Measurements from ENCODE around the gene FBXW8.
A peak's percentile ranks its signal among the peaks of the same experiment; 100 is the strongest.

Gene FBXW8

DNA sequence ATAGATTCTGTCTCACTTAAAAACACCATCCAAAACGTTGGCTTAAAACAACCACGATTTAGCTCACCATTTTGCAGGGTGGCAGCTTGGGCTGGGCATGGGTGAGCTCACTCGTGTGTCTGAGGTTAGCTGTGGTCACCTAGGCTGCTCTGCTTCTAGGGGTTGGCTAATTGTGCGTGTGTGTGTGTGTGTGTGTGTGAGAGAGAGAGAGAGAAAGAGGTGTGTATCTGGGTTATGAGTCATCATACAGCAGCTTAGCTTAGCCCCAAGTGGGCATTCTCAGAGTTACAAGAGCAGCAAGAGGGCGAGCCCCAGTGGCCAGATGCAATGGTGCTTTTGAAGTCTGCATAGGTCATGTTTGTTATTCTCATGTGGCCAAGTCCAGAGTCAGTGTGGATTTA, 6.0 kb downstream of the FBXW8 start (continued):
- TF ChIP-seq, protein P1, sequence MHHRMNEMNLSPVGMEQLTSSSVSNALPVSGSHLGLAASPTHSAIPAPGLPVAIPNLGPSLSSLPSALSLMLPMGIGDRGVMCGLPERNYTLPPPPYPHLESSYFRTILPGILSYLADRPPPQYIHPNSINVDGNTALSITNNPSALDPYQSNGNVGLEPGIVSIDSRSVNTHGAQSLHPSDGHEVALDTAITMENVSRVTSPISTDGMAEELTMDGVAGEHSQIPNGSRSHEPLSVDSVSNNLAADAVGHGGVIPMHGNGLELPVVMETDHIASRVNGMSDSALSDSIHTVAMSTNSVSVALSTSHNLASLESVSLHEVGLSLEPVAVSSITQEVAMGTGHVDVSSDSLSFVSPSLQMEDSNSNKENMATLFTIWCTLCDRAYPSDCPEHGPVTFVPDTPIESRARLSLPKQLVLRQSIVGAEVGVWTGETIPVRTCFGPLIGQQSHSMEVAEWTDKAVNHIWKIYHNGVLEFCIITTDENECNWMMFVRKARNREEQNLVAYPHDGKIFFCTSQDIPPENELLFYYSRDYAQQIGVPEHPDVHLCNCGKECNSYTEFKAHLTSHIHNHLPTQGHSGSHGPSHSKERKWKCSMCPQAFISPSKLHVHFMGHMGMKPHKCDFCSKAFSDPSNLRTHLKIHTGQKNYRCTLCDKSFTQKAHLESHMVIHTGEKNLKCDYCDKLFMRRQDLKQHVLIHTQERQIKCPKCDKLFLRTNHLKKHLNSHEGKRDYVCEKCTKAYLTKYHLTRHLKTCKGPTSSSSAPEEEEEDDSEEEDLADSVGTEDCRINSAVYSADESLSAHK (tag by site-specific recombination; IDR thresholded peaks at IDR 0.05) = peak; percentile 65
- TF ChIP-seq ZNF324 (tag by site-specific recombination; IDR thresholded peaks at IDR 0.05) (peak; percentile 97), ZNF530 (tag by site-specific recombination; IDR thresholded peaks at IDR 0.05; ENCODE audit: low read depth) (no peak)

DNA sequence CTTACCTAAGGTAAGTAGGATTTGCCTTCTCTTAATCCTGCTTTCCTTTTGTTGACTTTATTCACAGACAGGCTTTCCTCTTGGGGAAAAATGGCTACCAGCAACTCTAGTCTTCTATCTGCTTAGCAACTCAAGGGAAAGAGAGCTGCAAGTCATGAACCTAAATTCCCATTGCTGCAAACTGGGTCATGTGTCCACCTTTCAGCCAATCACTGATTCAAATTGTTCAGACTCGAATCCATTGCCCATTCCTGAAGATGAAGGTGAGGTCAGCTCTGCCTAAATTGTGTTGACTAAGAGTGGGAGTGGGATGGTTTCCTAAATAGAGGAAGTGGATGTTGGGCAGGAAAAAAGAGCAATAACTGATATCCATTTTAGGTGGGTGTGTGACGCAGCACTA, 7.7 kb downstream of the FBXW8 start:
- H3K4me1 ChIP-seq (ENCODE audit: control insufficient read depth, insufficient read depth, low read length) = peaks cover 26% of the 10 kb centered on the region
- ChIA-PET CTCF (no interaction called here), POLR2A (no interaction called here)
- H3K9me3 ChIP-seq (ENCODE audit: control insufficient read depth, insufficient read depth, low read depth, low read length) = no peaks in the 10 kb centered on the region
- no peak overlapping the region for H3K4me3 ChIP-seq (ENCODE audit: low read depth, low read length)
- TF ChIP-seq EGR2 (tag by site-specific recombination; IDR thresholded peaks at IDR 0.05; ENCODE audit: low read depth) = peak; percentile 57; the same call in 1 of the 2 replicates
- peak; percentile 64 for TF ChIP-seq ZFHX2 (tag by site-specific recombination; conservative IDR thresholded peaks at IDR 0.05)
- TF ChIP-seq ZBTB20 (tag by site-specific recombination; IDR thresholded peaks at IDR 0.05) = no peak
- TF ChIP-seq, protein P2, sequence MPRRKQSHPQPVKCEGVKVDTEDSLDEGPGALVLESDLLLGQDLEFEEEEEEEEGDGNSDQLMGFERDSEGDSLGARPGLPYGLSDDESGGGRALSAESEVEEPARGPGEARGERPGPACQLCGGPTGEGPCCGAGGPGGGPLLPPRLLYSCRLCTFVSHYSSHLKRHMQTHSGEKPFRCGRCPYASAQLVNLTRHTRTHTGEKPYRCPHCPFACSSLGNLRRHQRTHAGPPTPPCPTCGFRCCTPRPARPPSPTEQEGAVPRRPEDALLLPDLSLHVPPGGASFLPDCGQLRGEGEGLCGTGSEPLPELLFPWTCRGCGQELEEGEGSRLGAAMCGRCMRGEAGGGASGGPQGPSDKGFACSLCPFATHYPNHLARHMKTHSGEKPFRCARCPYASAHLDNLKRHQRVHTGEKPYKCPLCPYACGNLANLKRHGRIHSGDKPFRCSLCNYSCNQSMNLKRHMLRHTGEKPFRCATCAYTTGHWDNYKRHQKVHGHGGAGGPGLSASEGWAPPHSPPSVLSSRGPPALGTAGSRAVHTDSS (tag by site-specific recombination; IDR thresholded peaks at IDR 0.05) = 0 out of 2 replicates have a peak, but pooled peaks have one; percentile 39
- no peaks in the 10 kb centered on the region; a peak in 1 of 3 replicates for H3K36me3 ChIP-seq (ENCODE audit: control insufficient read depth in 2 of 2, insufficient read depth in 1 of 2, low read length in 2 of 2)
- no peak overlapping the region for H3K27ac ChIP-seq (ENCODE audit: extremely low read depth, low read depth, low read length)

DNA sequence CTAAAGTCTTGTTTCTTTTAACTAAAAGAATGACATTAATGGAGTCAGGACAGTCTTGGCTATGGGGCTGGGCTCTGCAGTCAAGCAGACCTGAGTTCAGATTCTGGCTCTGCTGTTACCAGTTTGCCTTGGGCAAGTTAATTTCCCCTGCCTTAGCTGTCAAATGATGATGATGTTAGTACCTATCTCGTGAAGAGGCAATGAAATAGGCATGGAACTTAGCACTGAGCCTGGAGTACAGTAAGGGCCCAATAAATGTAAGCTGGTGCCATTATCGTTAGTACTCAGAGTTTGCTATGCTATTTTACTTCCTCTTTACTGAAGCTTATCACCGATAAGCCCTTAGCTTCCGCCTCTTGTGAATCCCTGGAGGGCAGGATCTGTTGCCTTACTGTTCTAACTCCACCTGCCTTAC, 8.5 kb downstream of the FBXW8 start:
- Histone ChIP-seq H3K4me1 (ENCODE audit: control insufficient read depth, insufficient read depth, low read length) (peaks cover 26% of the 10 kb centered on the region), H3K9me3 (ENCODE audit: control insufficient read depth, insufficient read depth, low read depth, low read length) (no peaks in the 10 kb centered on the region), H3K4me3 (ENCODE audit: low read depth, low read length) (no peak overlapping the region), H3K27ac (ENCODE audit: extremely low read depth, low read depth, low read length) (no peak overlapping the region), H3K36me3 (ENCODE audit: control insufficient read depth in 2 of 2, insufficient read depth in 1 of 2, low read length in 2 of 2) (no peaks in the 10 kb centered on the region)
- ChIA-PET POLR2A (no interaction called here), CTCF (no interaction called here)
- TF ChIP-seq, protein P3, sequence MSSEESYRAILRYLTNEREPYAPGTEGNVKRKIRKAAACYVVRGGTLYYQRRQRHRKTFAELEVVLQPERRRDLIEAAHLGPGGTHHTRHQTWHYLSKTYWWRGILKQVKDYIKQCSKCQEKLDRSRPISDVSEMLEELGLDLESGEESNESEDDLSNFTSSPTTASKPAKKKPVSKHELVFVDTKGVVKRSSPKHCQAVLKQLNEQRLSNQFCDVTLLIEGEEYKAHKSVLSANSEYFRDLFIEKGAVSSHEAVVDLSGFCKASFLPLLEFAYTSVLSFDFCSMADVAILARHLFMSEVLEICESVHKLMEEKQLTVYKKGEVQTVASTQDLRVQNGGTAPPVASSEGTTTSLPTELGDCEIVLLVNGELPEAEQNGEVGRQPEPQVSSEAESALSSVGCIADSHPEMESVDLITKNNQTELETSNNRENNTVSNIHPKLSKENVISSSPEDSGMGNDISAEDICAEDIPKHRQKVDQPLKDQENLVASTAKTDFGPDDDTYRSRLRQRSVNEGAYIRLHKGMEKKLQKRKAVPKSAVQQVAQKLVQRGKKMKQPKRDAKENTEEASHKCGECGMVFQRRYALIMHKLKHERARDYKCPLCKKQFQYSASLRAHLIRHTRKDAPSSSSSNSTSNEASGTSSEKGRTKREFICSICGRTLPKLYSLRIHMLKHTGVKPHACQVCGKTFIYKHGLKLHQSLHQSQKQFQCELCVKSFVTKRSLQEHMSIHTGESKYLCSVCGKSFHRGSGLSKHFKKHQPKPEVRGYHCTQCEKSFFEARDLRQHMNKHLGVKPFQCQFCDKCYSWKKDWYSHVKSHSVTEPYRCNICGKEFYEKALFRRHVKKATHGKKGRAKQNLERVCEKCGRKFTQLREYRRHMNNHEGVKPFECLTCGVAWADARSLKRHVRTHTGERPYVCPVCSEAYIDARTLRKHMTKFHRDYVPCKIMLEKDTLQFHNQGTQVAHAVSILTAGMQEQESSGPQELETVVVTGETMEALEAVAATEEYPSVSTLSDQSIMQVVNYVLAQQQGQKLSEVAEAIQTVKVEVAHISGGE (tag by site-specific recombination; conservative IDR thresholded peaks at IDR 0.05; ENCODE audit: low read depth) = no peak
- TF ChIP-seq OVOL3 (tag by site-specific recombination; IDR thresholded peaks at IDR 0.05) = 0 out of 2 replicates have a peak, but pooled peaks have one; percentile 9
- TF ChIP-seq, protein P4, sequence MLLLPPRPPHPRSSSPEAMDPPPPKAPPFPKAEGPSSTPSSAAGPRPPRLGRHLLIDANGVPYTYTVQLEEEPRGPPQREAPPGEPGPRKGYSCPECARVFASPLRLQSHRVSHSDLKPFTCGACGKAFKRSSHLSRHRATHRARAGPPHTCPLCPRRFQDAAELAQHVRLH (tag by site-specific recombination; IDR thresholded peaks at IDR 0.05) = 0 out of 2 replicates have a peak, but pooled peaks have one; percentile 37
- TF ChIP-seq ZBTB48 (tag by site-specific recombination; IDR thresholded peaks at IDR 0.05) = peak; percentile 33; the same call in 1 of the 2 replicates
- TF ChIP-seq OSR2 (tag by site-specific recombination; IDR thresholded peaks at IDR 0.05) = peak; percentile 98
- TF ChIP-seq ZBTB8A (tag by site-specific recombination; IDR thresholded peaks at IDR 0.05) = peak; percentile 29; the same call in 1 of the 2 replicates
- peak; percentile 47; the same call in 1 of the 2 replicates for TF ChIP-seq ZNF133 (tag by site-specific recombination; IDR thresholded peaks at IDR 0.05)
- no peak for TF ChIP-seq ZFP37 (tag by site-specific recombination; IDR thresholded peaks at IDR 0.05)
